OCI-LY1 (cell line): ENCODE data around the gene MYO10.

Source experiments
- H2AFZ ChIP-seq: fragments of 200-600 bp; sonication (generic), shearing (Covaris generic); 2 replicates; pipeline ENCODE4 v1.6.0; 2014; ENCODE audit warnings: antibody characterized with exemption, mild to moderate bottlenecking, low read length
- H3F3A ChIP-seq: fragments of 200-600 bp; sonication (generic), shearing (Covaris generic); 2 replicates; pipeline ENCODE4 v1.6.0; 2014; ENCODE audit warnings: mild to moderate bottlenecking, antibody characterized with exemption, low read length, moderate library complexity; ENCODE audit not compliant: insufficient read depth
- H3K27ac ChIP-seq: fragments of 200-600 bp; sonication (generic); 2 replicates; pipeline ENCODE4 v1.5.1; 2014; ENCODE audit warnings: low read length, mixed run types, mild to moderate bottlenecking, low read depth; ENCODE audit not compliant: poor library complexity, severe bottlenecking
- H3K27me3 ChIP-seq: fragments of 200-600 bp; sonication (generic); 2 replicates; pipeline ENCODE4 v1.6.0; 2014; ENCODE audit warnings: antibody characterized with exemption, mild to moderate bottlenecking, low read length, moderate library complexity; ENCODE audit not compliant: insufficient read depth
- H3K36me3 ChIP-seq: fragments of 200-600 bp; sonication (generic); 2 replicates; pipeline ENCODE4 v1.6.1; 2014; ENCODE audit warnings: mild to moderate bottlenecking, antibody characterized with exemption, low read length, moderate library complexity, mixed read lengths; ENCODE audit not compliant: insufficient read depth
- H3K4me1 ChIP-seq: fragments of 200-600 bp; sonication (generic); 2 replicates; pipeline ENCODE4 v1.5.1; 2014; ENCODE audit warnings: mild to moderate bottlenecking, low read length, moderate library complexity; ENCODE audit not compliant: insufficient read depth, severe bottlenecking
- H3K4me2 ChIP-seq: fragments of 200-600 bp; sonication (generic), shearing (Covaris generic); 2 replicates; pipeline ENCODE4 v1.6.1; 2014; ENCODE audit warnings: low read length
- H3K4me3 ChIP-seq: fragments of 200-600 bp; sonication (generic); 2 replicates; pipeline ENCODE4 v1.5.1; 2014; ENCODE audit warnings: low read length, low read depth, mild to moderate bottlenecking, mixed read lengths; ENCODE audit not compliant: poor library complexity, severe bottlenecking
- H3K79me2 ChIP-seq: fragments of 200-600 bp; shearing (Covaris generic); 2 replicates; pipeline ENCODE4 v1.6.1; 2016; ENCODE audit warnings: mixed run types, low read length, mixed read lengths; ENCODE audit not compliant: insufficient read depth
- H3K9ac ChIP-seq: fragments of 200-600 bp; sonication (generic), shearing (Covaris generic); 2 replicates; pipeline ENCODE4 v1.6.1; 2014; ENCODE audit warnings: mild to moderate bottlenecking, low read length, mixed read lengths
- H3K9me2 ChIP-seq: fragments of 200-600 bp; sonication (generic), shearing (Covaris generic); 2 replicates; pipeline ENCODE4 v1.6.1; 2014; ENCODE audit warnings: low read depth, mild to moderate bottlenecking, low read length, mixed read lengths
- H3K9me3 ChIP-seq: fragments of 200-600 bp; shearing (Covaris generic); 2 replicates; pipeline ENCODE4 v1.6.1; 2014; ENCODE audit warnings: low read length, mixed read lengths
- H4K20me1 ChIP-seq: fragments of 200-600 bp; sonication (generic), shearing (Covaris generic); 2 replicates; pipeline ENCODE4 v1.6.0; 2016; ENCODE audit warnings: mild to moderate bottlenecking, low read length; ENCODE audit not compliant: insufficient read depth
- EZH2 ChIP-seq: fragments of 200-600 bp; sonication (generic), shearing (Covaris generic); IDR thresholded peaks from 2 replicates; pipeline ENCODE4 v1.8.0; 2017; ENCODE audit warnings: borderline replicate concordance, mixed run types, mild to moderate bottlenecking, antibody characterized with exemption, low read length, moderate library complexity, mixed read lengths
- TF ChIP-seq, protein P1 (sequence below): fragments of 200-600 bp; sonication (generic), shearing (Covaris generic); IDR thresholded peaks from 2 replicates; pipeline ENCODE4 v1.5.1; 2017; ENCODE audit warnings: mild to moderate bottlenecking, antibody characterized with exemption, low read length, moderate library complexity, mixed read lengths

Gene MYO10

DNA sequence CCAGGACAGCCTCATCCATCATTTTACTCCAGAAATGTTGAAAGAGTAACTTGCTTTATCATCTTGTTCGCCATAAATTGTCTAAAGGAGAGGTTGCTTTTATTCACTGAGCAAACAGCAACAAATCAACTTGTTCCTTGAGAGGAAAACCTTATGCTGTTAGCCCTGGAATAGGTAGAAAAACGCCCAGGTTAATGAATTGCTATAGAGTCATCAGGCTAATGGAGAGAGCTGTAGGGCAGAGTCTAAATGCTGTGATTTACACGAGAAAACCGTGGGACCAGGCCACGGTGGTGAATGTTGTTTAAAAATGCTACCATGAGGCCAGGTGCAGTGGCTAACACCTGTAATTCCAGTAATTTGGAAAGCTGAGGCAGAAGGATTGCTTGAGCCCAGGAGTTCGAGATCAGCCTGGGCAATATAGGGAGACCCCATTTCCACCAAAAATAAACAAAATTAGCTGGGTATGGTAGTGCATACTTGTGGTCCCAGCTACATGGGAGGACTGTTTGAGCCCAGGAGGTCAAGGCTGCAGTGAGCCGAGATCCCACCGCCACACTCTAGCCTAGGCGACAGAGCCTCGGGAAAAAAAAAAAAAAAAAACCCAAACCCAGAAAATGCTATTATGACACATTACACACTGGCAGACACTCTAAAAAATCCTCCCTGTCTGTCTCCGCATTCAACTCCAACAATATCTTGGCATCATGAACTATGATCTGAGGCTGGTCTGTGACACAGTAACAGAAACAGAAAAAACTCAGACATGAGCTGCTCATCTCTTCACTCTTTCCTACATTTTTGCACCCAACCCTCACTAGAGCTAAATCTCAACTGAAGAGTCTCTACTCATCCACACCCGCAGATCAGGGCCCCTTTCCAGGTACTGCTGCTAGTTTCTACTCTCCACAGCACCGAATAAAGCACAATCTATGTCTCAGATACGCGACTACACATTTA lies 200.7 kb downstream of the MYO10 start:
- Histone ChIP-seq H3K27me3 (no peaks in the 10 kb centered on the region), H3K27ac (no peak overlapping the region), H3K36me3 (no peaks in the 10 kb centered on the region), H3K9me2 (no peaks in the 10 kb centered on the region), H3K79me2 (no peaks in the 10 kb centered on the region), H3K9ac (no peak overlapping the region), H3K9me3 (no peaks in the 10 kb centered on the region), H3F3A (no peaks in the 10 kb centered on the region), H3K4me3 (no peak overlapping the region), H3K4me1 (no peaks in the 10 kb centered on the region), H3K4me2 (no peak overlapping the region), H2AFZ (no peak overlapping the region), H4K20me1 (no peaks in the 10 kb centered on the region)
- no peak for TF ChIP-seq EZH2
- TF ChIP-seq, protein P1, sequence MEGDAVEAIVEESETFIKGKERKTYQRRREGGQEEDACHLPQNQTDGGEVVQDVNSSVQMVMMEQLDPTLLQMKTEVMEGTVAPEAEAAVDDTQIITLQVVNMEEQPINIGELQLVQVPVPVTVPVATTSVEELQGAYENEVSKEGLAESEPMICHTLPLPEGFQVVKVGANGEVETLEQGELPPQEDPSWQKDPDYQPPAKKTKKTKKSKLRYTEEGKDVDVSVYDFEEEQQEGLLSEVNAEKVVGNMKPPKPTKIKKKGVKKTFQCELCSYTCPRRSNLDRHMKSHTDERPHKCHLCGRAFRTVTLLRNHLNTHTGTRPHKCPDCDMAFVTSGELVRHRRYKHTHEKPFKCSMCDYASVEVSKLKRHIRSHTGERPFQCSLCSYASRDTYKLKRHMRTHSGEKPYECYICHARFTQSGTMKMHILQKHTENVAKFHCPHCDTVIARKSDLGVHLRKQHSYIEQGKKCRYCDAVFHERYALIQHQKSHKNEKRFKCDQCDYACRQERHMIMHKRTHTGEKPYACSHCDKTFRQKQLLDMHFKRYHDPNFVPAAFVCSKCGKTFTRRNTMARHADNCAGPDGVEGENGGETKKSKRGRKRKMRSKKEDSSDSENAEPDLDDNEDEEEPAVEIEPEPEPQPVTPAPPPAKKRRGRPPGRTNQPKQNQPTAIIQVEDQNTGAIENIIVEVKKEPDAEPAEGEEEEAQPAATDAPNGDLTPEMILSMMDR, result no peak

DNA sequence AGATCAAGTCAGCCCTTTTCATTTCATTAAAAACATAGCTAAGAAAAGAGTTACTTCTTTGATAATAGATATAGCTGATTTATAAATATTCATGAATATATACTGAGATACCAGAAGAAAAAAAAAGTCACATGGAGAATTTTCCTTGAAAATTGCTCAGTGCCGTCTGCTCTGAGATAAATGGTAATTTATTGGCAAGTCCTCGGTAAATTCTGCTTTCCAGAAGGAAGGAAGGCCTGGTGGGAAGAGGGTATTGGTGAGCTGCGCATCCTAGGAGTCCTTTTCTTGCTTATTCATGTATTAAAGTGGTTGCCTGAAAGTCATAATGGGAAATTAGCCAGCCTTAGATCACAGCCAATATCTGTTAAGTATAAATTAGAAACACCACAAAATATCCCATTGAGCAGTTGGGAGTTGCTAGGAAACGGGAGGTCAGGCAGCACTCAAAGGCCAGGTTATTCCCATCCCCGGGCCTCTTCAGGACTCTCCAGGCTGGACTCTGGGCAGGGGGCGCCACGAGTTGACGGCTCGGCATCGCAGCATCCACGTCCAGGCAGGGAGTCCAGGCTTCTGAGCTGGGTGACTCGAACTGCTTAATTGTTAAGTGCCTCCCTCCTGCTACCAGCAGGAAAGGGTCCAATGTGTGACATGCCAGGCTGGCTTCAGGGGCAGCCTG lies 202.6 kb downstream of the MYO10 start:
- Histone ChIP-seq H4K20me1 (no peaks in the 10 kb centered on the region), H3K9ac (no peak overlapping the region), H3K4me3 (no peak overlapping the region), H3K4me1 (no peaks in the 10 kb centered on the region), H3K27me3 (no peaks in the 10 kb centered on the region), H3K27ac (no peak overlapping the region), H3K9me2 (no peaks in the 10 kb centered on the region), H3K36me3 (no peaks in the 10 kb centered on the region), H3K9me3 (no peaks in the 10 kb centered on the region), H3K79me2 (no peaks in the 10 kb centered on the region), H3F3A (no peaks in the 10 kb centered on the region), H3K4me2 (no peak overlapping the region), H2AFZ (no peak overlapping the region)
- TF ChIP-seq, protein P1, result no peak
- no peak for TF ChIP-seq EZH2

DNA sequence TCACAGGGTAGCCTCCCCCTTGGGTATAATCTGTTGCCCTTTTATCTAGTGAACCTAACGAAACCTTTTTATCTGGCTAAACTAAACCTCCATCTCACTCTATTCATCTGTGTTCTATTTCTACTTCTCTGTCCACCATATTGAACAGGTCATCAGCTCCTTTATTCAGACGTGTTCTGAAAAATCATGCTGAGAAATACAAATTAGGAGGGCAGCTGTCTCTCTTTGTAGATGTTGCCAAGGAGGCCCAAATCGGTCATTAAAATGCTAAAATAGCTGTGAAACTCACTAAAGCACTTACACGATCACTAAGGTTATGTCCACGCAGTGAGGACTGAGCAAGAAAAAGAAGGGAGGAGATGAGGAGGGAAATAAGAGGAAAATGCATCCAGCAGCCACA lies 203.7 kb downstream of the MYO10 start:
- Histone ChIP-seq H3K9me2 (no peaks in the 10 kb centered on the region), H2AFZ (no peak overlapping the region), H3K79me2 (no peaks in the 10 kb centered on the region), H3F3A (no peaks in the 10 kb centered on the region), H3K9me3 (no peaks in the 10 kb centered on the region), H3K27ac (no peak overlapping the region), H3K4me2 (no peak overlapping the region), H3K4me1 (no peaks in the 10 kb centered on the region), H4K20me1 (no peaks in the 10 kb centered on the region), H3K27me3 (no peaks in the 10 kb centered on the region), H3K36me3 (no peaks in the 10 kb centered on the region), H3K9ac (no peak overlapping the region), H3K4me3 (no peak overlapping the region)
- TF ChIP-seq, protein P1, result no peak
- no peak for TF ChIP-seq EZH2
